VCaP (cell line): ENCODE measurements around the gene ADD1.

Experiments
- H3K27ac ChIP-seq: fragments of 450-650 bp; 2 replicates; pipeline ENCODE4 v1.5.1; 2017
- TF ChIP-seq, protein P1 (sequence below): fragments of 450-650 bp; conservative IDR thresholded peaks from 2 replicates; pipeline ENCODE4 v1.5.1; 2017; ENCODE audit warnings: mild to moderate bottlenecking, moderate library complexity

Gene ADD1

DNA sequence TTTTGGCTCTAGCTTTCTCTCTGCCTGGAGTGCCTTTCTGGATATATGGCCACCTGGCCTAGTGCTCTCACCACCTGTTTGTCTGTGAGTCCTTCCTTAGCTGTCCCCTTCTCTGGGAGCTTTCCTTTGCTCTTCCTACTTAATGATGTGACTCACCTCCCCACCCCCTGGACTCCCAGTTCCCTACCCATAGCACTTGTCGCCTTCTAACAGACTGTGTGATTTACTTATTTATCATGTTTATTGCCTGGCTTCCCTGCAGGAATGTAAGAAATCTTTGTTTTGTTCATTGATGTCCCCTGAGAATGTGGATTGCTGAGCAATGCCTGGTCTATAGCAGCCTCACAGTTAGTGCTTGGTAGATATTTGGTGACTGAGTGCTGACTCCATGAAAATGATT lies 18.9 kb downstream of the ADD1 start:
- TF ChIP-seq, protein P1, sequence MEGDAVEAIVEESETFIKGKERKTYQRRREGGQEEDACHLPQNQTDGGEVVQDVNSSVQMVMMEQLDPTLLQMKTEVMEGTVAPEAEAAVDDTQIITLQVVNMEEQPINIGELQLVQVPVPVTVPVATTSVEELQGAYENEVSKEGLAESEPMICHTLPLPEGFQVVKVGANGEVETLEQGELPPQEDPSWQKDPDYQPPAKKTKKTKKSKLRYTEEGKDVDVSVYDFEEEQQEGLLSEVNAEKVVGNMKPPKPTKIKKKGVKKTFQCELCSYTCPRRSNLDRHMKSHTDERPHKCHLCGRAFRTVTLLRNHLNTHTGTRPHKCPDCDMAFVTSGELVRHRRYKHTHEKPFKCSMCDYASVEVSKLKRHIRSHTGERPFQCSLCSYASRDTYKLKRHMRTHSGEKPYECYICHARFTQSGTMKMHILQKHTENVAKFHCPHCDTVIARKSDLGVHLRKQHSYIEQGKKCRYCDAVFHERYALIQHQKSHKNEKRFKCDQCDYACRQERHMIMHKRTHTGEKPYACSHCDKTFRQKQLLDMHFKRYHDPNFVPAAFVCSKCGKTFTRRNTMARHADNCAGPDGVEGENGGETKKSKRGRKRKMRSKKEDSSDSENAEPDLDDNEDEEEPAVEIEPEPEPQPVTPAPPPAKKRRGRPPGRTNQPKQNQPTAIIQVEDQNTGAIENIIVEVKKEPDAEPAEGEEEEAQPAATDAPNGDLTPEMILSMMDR = no peak
- peak overlapping the region; percentile 35; the same call in 1 of the 2 replicates for H3K27ac ChIP-seq

DNA sequence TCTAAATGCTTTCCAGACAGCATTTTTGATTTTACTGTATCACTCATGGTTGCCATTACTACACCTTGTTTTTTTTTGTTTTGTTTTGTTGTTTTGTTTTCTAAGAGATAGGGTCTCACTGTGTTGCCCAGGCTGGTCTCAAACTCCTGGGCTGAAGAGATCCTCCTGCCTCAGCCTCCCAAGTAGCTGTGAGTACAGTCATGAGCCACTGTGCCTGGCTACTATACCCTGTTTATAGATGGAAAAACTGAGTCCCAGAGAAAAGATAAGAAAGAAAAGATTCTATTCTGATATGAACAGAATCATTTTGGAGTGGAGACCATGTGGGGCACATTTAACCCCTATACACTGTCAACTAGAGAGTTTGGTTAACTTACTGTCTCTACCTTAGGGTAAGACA lies 20.0 kb downstream of the ADD1 start:
- peak overlapping the region; percentile 67 for H3K27ac ChIP-seq
- TF ChIP-seq, protein P1 = no peak

DNA sequence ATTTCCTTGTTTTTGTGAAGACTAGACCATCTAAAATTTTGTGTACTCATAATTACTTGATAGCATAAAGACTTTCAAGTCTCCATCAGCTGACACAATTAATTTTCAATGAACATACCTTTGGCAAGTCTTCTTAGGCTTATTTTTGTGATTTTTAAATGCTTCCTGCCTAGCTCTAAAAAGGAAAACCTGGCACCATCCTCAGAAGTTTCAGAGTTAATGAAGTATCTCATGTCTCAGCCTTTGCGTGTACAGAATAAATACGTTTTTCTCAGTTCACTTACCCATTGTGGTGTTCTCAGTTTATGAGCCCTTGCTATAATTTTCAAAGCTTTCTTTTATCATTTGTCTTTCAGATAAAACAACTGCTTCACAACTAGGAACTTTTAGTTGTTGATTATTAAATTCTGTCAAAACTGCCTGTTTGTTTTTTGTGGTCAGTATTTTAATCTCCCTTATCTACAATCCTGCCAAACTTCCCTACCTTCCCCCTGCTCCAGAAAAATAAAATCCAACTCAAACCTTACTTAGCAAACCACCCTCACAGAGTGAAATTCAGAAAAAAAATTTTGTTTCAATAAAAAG lies 21.6 kb downstream of the ADD1 start:
- TF ChIP-seq, protein P1 = no peak
- peak overlapping the region; percentile 67 for H3K27ac ChIP-seq

DNA sequence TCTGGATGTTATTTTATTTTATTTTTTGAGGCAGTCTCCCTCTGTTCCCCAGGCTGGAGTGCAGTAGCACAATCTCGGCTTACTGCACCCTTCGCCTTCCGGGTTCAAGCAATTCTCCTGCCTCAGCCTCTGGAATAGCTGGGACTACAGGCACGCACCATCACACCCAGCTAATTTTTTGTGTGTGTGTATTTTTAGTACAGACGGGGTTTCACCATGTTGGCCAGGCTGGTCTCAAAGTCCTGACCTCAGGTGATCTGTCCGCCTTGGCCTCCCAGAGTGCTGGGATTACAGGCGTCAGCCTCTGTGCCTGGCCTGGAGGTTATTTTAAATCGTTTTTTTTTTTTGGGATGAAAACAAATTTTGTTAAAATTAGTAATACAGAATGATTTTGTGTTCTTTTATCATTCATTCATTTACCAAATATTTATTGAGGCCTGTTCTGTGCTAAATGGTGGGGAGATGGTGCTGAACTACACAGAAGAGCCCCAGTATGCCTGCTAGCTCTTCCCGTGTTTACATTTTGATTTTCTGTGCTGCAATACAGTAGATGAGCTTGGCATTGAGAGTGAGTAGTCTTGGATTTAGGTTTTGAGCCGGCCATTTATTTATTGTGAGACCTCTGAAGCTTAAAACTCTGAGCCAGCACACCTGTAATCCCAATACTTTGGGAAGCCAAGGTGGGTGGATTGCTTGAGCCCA lies 22.7 kb downstream of the ADD1 start:
- H3K27ac ChIP-seq = peak overlapping the region; percentile 67
- TF ChIP-seq, protein P1 = no peak

DNA sequence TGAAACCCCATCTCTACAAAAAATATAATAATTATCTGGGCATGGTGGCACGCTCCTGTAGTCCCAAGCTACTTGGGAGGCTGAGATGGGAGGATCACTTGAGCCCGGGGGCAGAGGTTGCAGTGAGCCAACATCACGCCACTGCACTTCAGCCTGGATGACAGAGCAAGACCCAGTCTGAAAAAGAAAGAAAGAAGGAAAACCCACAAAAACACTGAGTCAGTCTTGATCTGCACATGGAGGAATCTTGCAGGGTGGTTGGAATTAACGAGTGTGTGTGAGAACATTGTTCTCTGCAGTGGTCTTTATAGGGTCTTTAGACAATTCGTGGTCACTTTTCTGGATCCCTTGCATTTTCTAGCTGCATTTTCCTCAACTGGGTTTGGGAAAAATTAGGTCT lies 23.2 kb downstream of the ADD1 start:
- TF ChIP-seq, protein P1 = no peak
- peak overlapping the region; percentile 67; the same call in 1 of the 2 replicates for H3K27ac ChIP-seq

DNA sequence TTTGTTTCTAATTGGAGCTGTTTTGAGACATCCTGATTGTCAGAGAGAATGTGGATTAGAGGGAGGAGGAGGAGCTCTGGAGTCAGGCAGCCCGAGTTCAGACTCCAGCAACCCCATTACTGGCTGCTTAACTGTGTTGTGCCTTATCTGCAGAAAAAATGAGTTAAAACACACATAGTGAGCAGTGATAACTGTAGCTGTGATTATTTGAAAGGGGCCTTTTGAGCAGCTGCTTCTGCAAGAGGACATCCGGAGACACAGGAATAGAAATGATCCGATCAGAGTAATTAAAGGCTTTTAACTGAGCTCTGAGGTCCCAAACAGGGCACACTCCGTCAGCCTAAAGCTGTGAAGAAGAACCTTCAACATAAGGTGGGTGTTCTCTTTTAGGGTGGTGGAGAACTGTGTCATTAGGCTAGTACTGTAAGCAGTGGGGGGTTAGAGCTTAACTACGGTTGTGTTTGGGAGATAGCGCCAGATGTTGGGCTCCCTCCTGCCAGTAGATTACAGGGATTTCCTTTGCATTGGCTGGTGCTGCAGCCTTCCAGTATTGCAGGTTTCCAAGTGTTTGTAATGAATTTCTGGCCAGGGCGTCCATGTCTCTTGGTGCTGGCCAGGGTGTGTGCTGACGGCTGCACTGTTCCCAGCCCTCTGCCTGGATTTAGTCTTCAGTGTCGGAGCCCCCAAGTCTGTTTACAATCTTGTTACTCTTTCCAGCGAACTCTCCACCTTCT lies 24.3 kb downstream of the ADD1 start:
- H3K27ac ChIP-seq = peak overlapping the region; percentile 67; the same call in 1 of the 2 replicates
- TF ChIP-seq, protein P1 = no peak

DNA sequence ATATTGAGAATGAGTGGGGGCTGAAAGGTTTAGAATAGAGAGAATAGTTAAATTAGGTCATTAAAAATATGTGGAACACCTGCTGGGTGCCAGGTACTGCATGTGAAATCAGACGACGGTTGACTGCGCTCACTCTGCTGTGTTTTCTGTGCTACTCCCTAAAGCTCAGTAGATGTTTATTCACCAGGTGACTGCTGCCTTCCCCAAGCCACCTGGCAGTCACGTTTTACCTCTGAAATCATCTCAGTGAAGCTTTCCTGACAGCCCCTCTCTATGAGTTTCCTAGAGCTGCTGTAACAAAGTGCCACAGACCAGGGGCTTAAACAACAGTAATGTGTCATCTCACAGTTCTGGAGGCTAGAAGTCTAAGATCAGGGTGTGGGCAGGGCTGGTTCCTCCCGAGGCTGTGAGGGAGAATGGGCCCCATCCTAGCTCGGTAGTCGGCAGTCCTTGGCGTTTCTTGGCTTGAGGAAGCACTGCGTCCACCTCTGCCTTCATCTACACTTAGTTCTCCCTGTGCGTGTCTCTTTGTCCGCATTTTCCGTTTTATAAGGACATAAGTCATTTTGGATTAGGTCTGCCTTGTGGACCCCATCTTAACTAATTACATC lies 25.3 kb downstream of the ADD1 start:
- H3K27ac ChIP-seq = peak overlapping the region; percentile 92; the same call in 1 of the 2 replicates
- TF ChIP-seq, protein P1 = no peak
